Glutamatergic neuron (in vitro differentiated cells): ENCODE data around the gene CRACDL. TPM values are rescaled to one million over a fixed set of nuclear protein-coding genes. Genes with fewer than 3 reads are reported as not detected.

Experiments used
- DNase-seq: peaks from one replicate; pipeline ENCODE4 v3.0.0; 2022
- H3K27ac Mint-ChIP-seq: one replicate; pipeline ENCODE4 v1.8.0; 2020; ENCODE audit warnings: mild to moderate bottlenecking, mixed read lengths, inconsistent platforms; ENCODE audit not compliant: unreplicated experiment
- H3K27me3 Mint-ChIP-seq: one replicate; pipeline ENCODE4 v1.8.0; 2020; ENCODE audit warnings: mild to moderate bottlenecking, moderate library complexity, mixed read lengths, inconsistent platforms; ENCODE audit not compliant: unreplicated experiment
- H3K36me3 Mint-ChIP-seq: one replicate; pipeline ENCODE4 v1.8.0; 2020; ENCODE audit warnings: mild to moderate bottlenecking, mixed read lengths, inconsistent platforms; ENCODE audit not compliant: unreplicated experiment
- H3K4me1 Mint-ChIP-seq: one replicate; pipeline ENCODE4 v1.8.0; 2020; ENCODE audit warnings: mild to moderate bottlenecking, low read depth, mixed read lengths, inconsistent platforms; ENCODE audit not compliant: unreplicated experiment
- H3K4me3 Mint-ChIP-seq: one replicate; pipeline ENCODE4 v1.8.0; 2020; ENCODE audit warnings: mild to moderate bottlenecking, mixed read lengths, inconsistent platforms; ENCODE audit not compliant: unreplicated experiment
- H3K9me3 Mint-ChIP-seq: one replicate; pipeline ENCODE4 v1.8.0; 2020; ENCODE audit warnings: mild to moderate bottlenecking, moderate library complexity, mixed read lengths, inconsistent platforms; ENCODE audit not compliant: unreplicated experiment
- total RNA-seq: library from RNA; stranded (reverse); fragmentation: NEBNext Ultra II Directional; extraction: Animal tissue kit (Norgen Biotek cat#: 25700); gene quantifications from one replicate; pipeline ENCODE4 v1.2.1, GENCODE V29; 2021; ENCODE audit not compliant: unreplicated experiment
- TF ChIP-seq, protein P1 (sequence below): fragments of 200-600 bp; sonication (generic); IDR thresholded peaks from one replicate; pipeline ENCODE4 v1.5.0; 2021; ENCODE audit not compliant: partially characterized antibody, unreplicated experiment

CRACDL gene
- total RNA-seq, 1 donor from 2014 or later = 2.1 TPM

DNA sequence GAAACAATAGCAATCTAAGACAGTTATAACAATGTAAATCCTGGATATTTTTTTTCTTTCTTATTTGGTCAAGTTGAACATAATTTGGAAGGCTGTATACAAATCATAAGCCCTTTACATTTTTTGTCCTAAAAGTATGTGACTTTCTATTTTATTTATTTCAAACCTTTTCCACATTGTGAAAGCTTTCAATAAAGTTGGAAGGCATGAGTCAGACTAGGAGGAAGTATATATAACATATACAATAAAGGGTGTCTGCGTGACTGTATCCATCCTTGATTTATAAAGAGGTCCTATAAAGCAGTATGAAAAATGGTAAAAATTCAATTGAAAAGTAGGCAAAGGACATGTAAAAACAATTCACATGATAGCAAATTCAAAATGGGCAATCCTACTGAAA is 44.4 kb downstream of the CRACDL start:
- no peak overlapping the region for H3K27ac Mint-ChIP-seq
- H3K4me3 Mint-ChIP-seq = no peak overlapping the region
- H3K27me3 Mint-ChIP-seq = no peaks in the 10 kb centered on the region
- peaks cover 8% of the 10 kb centered on the region for H3K4me1 Mint-ChIP-seq
- H3K9me3 Mint-ChIP-seq = peaks cover 2% of the 10 kb centered on the region
- DNase-seq = no peak
- H3K36me3 Mint-ChIP-seq = peaks cover 26% of the 10 kb centered on the region
- TF ChIP-seq, protein P1, sequence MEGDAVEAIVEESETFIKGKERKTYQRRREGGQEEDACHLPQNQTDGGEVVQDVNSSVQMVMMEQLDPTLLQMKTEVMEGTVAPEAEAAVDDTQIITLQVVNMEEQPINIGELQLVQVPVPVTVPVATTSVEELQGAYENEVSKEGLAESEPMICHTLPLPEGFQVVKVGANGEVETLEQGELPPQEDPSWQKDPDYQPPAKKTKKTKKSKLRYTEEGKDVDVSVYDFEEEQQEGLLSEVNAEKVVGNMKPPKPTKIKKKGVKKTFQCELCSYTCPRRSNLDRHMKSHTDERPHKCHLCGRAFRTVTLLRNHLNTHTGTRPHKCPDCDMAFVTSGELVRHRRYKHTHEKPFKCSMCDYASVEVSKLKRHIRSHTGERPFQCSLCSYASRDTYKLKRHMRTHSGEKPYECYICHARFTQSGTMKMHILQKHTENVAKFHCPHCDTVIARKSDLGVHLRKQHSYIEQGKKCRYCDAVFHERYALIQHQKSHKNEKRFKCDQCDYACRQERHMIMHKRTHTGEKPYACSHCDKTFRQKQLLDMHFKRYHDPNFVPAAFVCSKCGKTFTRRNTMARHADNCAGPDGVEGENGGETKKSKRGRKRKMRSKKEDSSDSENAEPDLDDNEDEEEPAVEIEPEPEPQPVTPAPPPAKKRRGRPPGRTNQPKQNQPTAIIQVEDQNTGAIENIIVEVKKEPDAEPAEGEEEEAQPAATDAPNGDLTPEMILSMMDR = no peak

DNA sequence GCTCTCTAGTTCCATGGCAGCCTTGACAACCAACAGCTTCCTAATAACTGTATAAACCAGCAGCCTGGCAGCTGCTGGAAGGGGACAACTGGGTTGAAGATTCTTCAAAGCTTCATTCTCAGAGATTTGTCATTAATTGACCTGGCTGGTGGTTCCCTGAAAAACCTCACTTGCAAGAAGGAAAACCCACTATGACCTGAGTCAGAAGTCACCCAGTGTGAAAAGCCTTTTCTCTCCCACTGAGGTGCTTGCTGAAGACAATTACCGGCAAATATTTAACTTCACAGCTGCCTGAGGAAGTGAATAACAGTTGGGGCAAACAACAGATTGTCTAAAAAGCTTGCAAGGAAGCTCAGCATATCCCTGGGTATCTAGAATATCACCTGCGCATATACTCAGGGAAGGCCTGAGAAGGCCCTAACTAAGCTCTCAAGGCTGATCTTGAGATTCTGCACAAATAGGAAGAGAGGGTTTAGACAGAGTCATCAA is 49.9 kb downstream of the CRACDL start:
- H3K4me1 Mint-ChIP-seq = no peaks in the 10 kb centered on the region
- no peaks in the 10 kb centered on the region for H3K27me3 Mint-ChIP-seq
- H3K9me3 Mint-ChIP-seq = peaks cover 8% of the 10 kb centered on the region
- peaks cover 25% of the 10 kb centered on the region for H3K36me3 Mint-ChIP-seq
- TF ChIP-seq, protein P1 = no peak
- no peak for DNase-seq
- H3K27ac Mint-ChIP-seq = no peak overlapping the region
- no peak overlapping the region for H3K4me3 Mint-ChIP-seq

DNA sequence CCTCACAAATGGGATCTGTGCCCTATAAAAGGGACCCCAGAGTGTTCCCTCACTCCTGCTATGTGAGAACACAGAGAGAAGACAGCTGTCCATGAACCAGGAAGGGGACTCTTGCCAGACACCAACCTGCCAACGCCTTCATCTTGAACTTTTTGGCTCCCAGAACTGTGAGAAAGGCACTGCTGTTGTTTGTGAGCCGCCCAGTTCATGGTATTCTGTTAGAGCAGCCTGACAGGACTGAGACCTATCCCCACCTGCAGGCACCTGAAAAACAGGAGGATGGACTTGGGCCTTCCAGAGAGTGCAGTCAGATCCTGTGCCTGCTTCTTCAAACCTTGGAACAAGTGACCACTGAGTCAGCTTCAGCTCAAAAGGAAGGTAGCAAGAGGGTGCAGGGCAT is 51.4 kb downstream of the CRACDL start:
- Mint-ChIP-seq H3K36me3 (peaks cover 17% of the 10 kb centered on the region), H3K4me1 (peaks cover 6% of the 10 kb centered on the region), H3K27ac (no peak overlapping the region), H3K4me3 (no peak overlapping the region), H3K27me3 (no peaks in the 10 kb centered on the region), H3K9me3 (peaks cover 8% of the 10 kb centered on the region)
- TF ChIP-seq, protein P1 = no peak
- no peak for DNase-seq

DNA sequence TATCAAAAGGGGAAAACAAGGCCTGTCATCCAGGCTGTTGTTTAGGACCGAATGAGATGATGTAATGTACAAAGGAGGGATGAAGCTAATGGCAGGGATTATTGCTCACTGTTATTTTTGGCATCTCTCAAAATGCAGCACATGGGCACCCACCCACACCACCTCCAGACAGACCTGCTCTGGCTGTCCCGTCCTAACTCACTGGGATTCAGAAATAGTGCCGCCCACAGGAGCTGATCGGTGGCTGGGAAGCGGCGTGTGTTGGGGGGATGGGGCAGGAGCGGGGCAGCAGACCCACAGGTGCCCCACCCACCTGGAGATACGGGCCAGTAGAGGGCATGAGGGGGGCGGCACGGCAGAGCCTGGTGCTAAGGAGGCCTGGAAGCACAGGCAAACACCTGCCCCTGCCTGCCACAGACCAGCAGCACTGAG is 52.2 kb downstream of the CRACDL start:
- peaks cover 15% of the 10 kb centered on the region for H3K36me3 Mint-ChIP-seq
- H3K9me3 Mint-ChIP-seq = peaks cover 8% of the 10 kb centered on the region
- no peaks in the 10 kb centered on the region for H3K27me3 Mint-ChIP-seq
- no peak overlapping the region for H3K27ac Mint-ChIP-seq
- peaks cover 6% of the 10 kb centered on the region for H3K4me1 Mint-ChIP-seq
- TF ChIP-seq, protein P1 = no peak
- no peak overlapping the region for H3K4me3 Mint-ChIP-seq
- no peak for DNase-seq

DNA sequence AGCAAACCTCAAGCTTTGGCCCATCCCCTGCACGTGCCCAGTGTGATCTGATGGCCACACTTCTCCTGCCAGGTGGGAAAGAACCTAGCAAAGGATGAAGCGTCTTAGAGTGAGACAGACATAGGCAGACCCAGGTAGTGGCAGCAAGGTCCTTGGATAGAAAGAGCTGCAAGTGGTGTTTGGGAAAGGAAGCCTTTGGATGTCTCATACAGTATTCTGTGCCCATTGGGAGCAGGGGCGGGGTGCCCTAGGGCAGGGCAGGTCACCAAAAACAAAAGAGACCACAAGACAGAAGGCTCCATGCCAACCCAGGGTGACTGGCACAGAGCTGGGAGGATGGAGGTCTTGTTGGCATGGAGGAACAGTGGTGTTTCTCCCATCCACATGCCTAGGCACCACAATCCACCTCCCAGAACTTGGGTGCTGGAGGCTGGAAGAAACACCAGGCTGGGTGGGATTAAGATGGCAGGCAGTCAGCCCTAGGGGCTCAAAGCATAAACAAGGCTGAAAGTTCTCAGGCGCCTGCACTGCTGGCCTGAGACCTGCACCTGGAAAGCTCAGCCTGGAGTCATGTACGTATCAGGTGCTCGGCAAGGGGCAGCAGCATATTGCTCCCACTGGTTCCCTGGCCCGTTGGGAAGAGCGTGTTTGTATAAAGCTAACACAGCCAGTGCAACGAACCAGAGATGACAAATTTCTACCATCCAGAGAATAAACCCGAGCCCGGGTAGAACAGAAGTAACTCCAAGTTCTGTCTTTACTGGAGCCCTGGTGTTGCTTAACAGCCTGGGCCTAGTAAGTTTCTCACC is 52.9 kb downstream of the CRACDL start:
- TF ChIP-seq, protein P1 = no peak
- Mint-ChIP-seq H3K27ac (no peak overlapping the region), H3K27me3 (no peaks in the 10 kb centered on the region), H3K4me1 (peaks cover 6% of the 10 kb centered on the region), H3K36me3 (peaks cover 15% of the 10 kb centered on the region), H3K9me3 (peaks cover 8% of the 10 kb centered on the region), H3K4me3 (no peak overlapping the region)
- DNase-seq = no peak
